Nephron (organoid): ENCODE measurements around the gene NMNAT3.

Experiments used
- H3K27ac Mint-ChIP-seq, 3 experiments: 2 replicates each; pipeline ENCODE4 v1.8.0; 2020; ENCODE audit warnings: mixed read lengths in 3 of 3, mild to moderate bottlenecking in 2 of 3, moderate library complexity in 1 of 3
- H3K27me3 Mint-ChIP-seq: 2 replicates; pipeline ENCODE4 v1.8.0; 2021; ENCODE audit warnings: low read depth, mild to moderate bottlenecking, moderate library complexity, mixed read lengths
- H3K36me3 Mint-ChIP-seq: 2 replicates; pipeline ENCODE4 v1.8.0; 2020; ENCODE audit warnings: low read depth, mixed read lengths
- H3K4me1 Mint-ChIP-seq: 2 replicates; pipeline ENCODE4 v1.8.0; 2020; ENCODE audit warnings: mixed read lengths
- H3K4me3 Mint-ChIP-seq, 3 experiments: 2 replicates each; pipeline ENCODE4 v1.8.0; 2020; ENCODE audit warnings: mild to moderate bottlenecking in 3 of 3, mixed read lengths in 3 of 3, moderate library complexity in 2 of 3
- H3K9me3 Mint-ChIP-seq: 2 replicates; pipeline ENCODE4 v1.8.0; 2020; ENCODE audit warnings: mixed read lengths
- TF ChIP-seq, protein P1 (sequence below), 3 experiments: fragments of 200-600 bp; sonication (generic); IDR thresholded peaks; one replicate each; pipeline ENCODE4 v1.5.0; 2021; ENCODE audit warnings: antibody characterized with exemption in 3 of 3; ENCODE audit not compliant: unreplicated experiment in 3 of 3

The NMNAT3 gene

DNA sequence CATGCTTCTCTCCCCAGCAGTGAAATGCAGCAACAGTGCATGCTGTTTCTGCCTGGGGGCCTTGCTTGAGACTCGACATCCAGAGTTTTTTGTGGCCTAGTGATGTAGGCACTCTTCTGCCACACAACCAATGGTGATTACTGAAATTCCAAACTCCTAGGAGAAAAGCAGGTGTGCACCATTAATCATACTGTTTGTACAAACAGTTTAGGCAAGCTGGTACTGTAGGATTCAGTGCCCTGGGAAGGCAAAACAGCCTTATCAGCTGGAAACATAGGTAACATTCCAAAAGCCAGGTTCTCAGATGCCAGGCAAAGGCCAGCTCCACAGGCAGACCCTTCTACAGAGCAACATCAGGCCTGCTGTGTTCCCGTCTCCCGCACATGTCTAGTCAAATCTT lies 120.7 kb downstream of the NMNAT3 start:
- Mint-ChIP-seq H3K27me3 (peaks cover 2% of the 10 kb centered on the region), H3K4me3 (no peak overlapping the region), H3K36me3 (no peaks in the 10 kb centered on the region), H3K9me3 (no peaks in the 10 kb centered on the region), H3K27ac (peak overlapping the region in 1 of 3 experiments; percentile 70), H3K4me1 (peaks cover 44% of the 10 kb centered on the region)
- TF ChIP-seq, protein P1, sequence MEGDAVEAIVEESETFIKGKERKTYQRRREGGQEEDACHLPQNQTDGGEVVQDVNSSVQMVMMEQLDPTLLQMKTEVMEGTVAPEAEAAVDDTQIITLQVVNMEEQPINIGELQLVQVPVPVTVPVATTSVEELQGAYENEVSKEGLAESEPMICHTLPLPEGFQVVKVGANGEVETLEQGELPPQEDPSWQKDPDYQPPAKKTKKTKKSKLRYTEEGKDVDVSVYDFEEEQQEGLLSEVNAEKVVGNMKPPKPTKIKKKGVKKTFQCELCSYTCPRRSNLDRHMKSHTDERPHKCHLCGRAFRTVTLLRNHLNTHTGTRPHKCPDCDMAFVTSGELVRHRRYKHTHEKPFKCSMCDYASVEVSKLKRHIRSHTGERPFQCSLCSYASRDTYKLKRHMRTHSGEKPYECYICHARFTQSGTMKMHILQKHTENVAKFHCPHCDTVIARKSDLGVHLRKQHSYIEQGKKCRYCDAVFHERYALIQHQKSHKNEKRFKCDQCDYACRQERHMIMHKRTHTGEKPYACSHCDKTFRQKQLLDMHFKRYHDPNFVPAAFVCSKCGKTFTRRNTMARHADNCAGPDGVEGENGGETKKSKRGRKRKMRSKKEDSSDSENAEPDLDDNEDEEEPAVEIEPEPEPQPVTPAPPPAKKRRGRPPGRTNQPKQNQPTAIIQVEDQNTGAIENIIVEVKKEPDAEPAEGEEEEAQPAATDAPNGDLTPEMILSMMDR (IDR thresholded peaks at IDR 0.05; ENCODE audit: unreplicated experiment in 3 of 3), result no peak

DNA sequence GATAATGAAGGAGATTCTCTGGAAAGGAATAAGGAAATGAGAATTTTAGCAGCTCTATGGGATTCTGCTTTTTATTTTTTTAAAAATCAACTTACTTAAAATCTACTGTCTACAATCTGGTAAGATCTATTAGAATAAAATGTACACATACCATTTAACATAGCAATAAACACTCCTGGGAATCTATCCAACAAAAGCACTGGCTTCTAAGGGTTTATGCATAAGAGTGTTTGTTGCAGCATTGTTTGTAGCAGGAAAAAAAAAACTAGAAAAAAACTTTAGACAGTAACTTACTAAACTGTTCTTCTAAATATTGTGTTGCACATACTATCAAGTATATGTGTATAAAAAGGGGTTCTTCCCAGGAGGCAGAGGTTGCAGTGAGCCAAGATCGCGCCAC lies 122.5 kb downstream of the NMNAT3 start:
- Mint-ChIP-seq H3K36me3 (no peaks in the 10 kb centered on the region), H3K4me1 (peaks cover 34% of the 10 kb centered on the region), H3K27me3 (no peaks in the 10 kb centered on the region), H3K9me3 (no peaks in the 10 kb centered on the region), H3K27ac (peak overlapping the region in 2 of 3 experiments; percentile 55 to 67), H3K4me3 (no peak overlapping the region)
- TF ChIP-seq, protein P1 (IDR thresholded peaks at IDR 0.05; ENCODE audit: unreplicated experiment in 3 of 3), result no peak

DNA sequence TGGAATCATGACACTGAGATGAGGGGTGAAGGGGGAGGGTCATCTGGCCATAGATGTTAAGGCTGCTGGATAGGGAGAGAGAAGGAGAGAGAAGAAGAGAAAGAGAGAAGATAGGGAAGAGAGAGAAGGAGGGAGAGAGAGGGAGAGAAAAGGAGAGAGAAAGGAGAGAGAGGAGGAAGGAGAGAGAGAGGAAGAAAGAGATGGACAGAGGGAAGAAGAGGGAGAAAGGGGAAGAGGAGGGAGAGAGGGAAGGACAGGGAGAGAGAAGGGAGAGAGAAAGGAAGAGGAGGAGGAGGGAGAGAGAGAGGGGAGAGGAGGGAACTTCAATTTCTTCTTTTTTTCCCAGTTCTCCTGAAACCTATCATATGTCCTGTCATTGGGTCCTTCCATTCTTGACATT lies 123.1 kb downstream of the NMNAT3 start:
- H3K27ac Mint-ChIP-seq, result peak overlapping the region in 2 of 3 experiments; percentile 55 to 67

DNA sequence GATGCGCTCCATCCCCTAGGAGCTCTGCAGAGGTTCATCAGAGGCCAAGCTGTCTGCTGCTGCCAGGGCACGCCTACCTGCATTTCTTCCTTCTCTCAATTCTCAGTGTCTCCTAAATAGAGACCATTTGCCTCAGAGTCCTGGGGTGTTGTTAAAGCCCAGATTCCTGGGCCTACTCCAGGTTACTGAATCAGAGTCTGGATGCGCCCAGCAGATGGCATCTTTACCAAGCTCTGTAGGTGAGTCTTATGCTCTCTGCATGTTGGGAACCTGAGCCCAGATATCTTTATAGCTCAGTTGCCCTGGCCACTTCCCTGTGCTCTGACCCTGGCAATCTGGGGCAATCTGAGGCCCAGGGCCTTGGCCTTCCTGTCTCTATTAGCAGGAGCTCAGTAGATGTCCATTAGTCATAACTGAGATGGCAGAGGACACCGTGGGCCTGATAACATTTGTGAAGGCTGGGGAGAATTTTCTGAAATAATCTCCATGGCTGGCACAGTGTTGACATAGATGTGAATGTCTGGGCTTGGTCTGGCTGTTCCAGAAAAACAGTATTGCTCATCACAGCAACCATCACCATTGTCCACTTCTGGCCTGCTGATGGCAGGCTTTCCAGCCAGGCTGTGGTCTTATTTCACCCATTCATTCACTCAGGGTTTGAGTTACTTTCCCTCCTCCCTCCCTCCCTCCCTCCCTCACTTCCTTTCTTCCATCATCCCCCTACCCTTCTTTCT lies 125.0 kb downstream of the NMNAT3 start:
- H3K27me3 Mint-ChIP-seq, result no peaks in the 10 kb centered on the region
- H3K36me3 Mint-ChIP-seq, result no peaks in the 10 kb centered on the region
- TF ChIP-seq, protein P1 (IDR thresholded peaks at IDR 0.05; ENCODE audit: unreplicated experiment in 3 of 3), result no peak
- no peaks in the 10 kb centered on the region for H3K9me3 Mint-ChIP-seq
- H3K4me1 Mint-ChIP-seq, result peaks cover 26% of the 10 kb centered on the region
- H3K4me3 Mint-ChIP-seq, result no peak overlapping the region
- no peak overlapping the region for H3K27ac Mint-ChIP-seq

More for the DNA sequence above, 123.1 kb downstream of the NMNAT3 start:
- H3K36me3 Mint-ChIP-seq, result no peaks in the 10 kb centered on the region
- TF ChIP-seq, protein P1 (IDR thresholded peaks at IDR 0.05; ENCODE audit: unreplicated experiment in 3 of 3), result no peak
- no peaks in the 10 kb centered on the region for H3K9me3 Mint-ChIP-seq
- H3K27me3 Mint-ChIP-seq, result no peaks in the 10 kb centered on the region
- peaks cover 29% of the 10 kb centered on the region for H3K4me1 Mint-ChIP-seq
- no peak overlapping the region for H3K4me3 Mint-ChIP-seq

DNA sequence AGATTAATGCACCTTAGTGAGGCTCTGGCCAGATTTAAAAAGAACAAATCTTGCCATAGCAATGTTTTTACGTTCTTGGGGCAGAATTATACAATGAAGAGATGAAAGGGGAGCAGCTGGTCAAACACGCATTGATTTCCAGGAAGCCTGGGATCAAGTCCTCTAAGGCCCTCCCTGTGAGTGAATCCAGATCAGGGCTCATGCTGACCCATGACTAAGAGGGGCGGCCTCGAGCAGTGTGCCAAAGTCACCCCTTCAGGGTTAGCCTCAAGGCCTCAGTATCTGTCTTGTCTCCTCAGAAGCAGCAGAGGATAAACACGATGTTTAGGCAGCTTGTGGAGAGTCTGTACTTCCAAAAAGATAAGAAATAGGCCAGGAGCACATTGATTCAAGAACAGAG lies 129.0 kb downstream of the NMNAT3 start:
- Mint-ChIP-seq H3K27ac (peak overlapping the region in 1 of 3 experiments; percentile 22), H3K9me3 (no peaks in the 10 kb centered on the region), H3K4me1 (peaks cover 5% of the 10 kb centered on the region), H3K4me3 (no peak overlapping the region), H3K36me3 (peaks cover 5% of the 10 kb centered on the region), H3K27me3 (no peaks in the 10 kb centered on the region)
- TF ChIP-seq, protein P1 (IDR thresholded peaks at IDR 0.05; ENCODE audit: unreplicated experiment in 3 of 3), result no peak

DNA sequence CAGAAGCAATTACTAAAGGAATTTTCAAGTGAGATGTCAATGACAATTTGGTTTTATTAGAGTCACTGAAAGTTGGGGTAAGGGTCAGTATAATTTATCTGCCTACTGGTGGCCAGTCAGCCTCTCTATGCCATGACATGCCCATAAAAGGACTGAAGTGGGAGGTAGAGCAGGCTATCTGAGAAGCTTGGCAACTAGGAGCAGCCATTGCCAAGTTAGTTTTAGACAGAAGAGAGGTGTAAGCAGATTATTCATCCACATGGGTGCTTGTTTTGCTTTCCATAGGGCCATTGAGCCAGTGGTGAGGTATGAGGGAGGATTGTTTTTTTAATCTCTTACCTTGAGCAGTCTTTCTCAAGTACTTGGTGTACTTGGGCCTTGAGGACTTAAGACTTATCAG lies 130.1 kb downstream of the NMNAT3 start:
- Mint-ChIP-seq H3K36me3 (peaks cover 7% of the 10 kb centered on the region), H3K4me3 (no peak overlapping the region), H3K27me3 (no peaks in the 10 kb centered on the region), H3K27ac (peak overlapping the region in 1 of 3 experiments; percentile 65), H3K4me1 (peaks cover 9% of the 10 kb centered on the region), H3K9me3 (no peaks in the 10 kb centered on the region)
- TF ChIP-seq, protein P1 (IDR thresholded peaks at IDR 0.05; ENCODE audit: unreplicated experiment in 3 of 3), result no peak
